Sigmoid colon (tissue), 4 donors: ENCODE measurements around the gene PDCD11.
A peak's percentile ranks its signal among the peaks of the same experiment; 100 is the strongest.
"Not testable (repeated sequence)": the region's sequence is repeated elsewhere in the genome, so short reads cannot be mapped to it uniquely, and the experiment has no call there.

Experiments used
- CTCF ChIP-seq, 4 experiments: fragments of 450-650 bp in 3 of 4; fragments of 200-600 bp in 1 of 4; IDR thresholded peaks; one replicate each; pipeline ENCODE4 v1.5.1; 2016 to 2019; ENCODE audit warnings: antibody characterized with exemption in 4 of 4, mild to moderate bottlenecking in 3 of 4, moderate library complexity in 2 of 4
- POLR2AphosphoS5 ChIP-seq, 4 donors: sonication (generic); formaldehyde crosslinking; IDR thresholded peaks; one replicate each; pipeline ENCODE4 v1.6.1; 2017; ENCODE audit warnings: antibody characterized with exemption in 4 of 4

- TF ChIP-seq POLR2AphosphoS5 (IDR thresholded peaks at IDR 0.05), result peak; percentile 28 to 77 (median 75)
- TF ChIP-seq CTCF (IDR thresholded peaks at IDR 0.05), result not testable (repeated sequence)
Measured at GRCh38 chr10:103486635-103487409, 90.4 kb downstream of the PDCD11 start.
